SIG-M5 treated with dmso at 0.1 percent for 504 hours (cell line): ENCODE measurements around the gene ARL13B.
A peak's percentile ranks its signal among the peaks of the same experiment; 100 is the strongest.
"Not testable (repeated sequence)": the region's sequence is repeated elsewhere in the genome, so short reads cannot be mapped to it uniquely, and the experiment has no call there.

ENCODE experiments used
- DNase-seq: peaks from one replicate; lab custom pipeline; 2025; ENCODE audit not compliant: unreplicated experiment; lab: John Stamatoyannopoulos, UW

Gene ARL13B

DNA sequence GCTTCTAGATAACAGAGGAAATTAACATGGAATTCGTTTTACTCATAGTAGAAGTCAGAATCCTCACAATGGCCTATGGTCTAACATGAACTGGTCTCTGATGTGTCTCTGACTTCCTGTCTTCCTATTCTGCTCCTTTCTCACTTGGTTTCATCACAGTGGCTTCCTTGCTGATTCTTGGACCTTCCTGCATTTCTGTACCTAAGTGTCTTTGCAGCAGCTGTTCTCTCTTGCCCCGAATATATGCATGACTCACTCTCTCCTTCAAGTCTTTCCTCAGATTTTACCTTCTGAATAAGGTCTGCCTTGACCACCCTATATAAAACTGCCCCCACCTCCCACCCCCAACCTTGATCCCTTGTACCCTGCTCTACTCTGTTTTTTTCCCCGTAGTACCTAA, 14.1 kb downstream of the ARL13B start:
- DNase-seq, result no peak

DNA sequence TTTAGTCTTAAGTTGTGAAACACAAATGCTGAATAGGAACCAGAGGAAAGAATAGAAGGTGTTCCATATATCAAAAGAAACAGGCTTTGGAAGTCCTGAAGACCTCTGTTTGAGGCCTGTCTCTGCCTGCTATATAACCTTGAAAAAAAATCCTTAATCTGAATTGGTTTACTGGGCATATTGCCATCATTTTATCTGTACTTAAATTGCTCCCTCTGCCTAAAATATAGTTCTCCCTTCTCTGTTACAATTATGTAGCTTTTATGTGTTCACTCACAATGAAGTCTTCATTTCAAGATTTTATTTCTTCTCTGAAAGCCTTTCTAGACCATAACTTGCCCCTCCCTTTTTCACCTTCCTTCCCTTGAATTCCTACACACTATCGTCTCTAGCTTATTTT, 21.2 kb downstream of the ARL13B start:
- DNase-seq, result no peak

DNA sequence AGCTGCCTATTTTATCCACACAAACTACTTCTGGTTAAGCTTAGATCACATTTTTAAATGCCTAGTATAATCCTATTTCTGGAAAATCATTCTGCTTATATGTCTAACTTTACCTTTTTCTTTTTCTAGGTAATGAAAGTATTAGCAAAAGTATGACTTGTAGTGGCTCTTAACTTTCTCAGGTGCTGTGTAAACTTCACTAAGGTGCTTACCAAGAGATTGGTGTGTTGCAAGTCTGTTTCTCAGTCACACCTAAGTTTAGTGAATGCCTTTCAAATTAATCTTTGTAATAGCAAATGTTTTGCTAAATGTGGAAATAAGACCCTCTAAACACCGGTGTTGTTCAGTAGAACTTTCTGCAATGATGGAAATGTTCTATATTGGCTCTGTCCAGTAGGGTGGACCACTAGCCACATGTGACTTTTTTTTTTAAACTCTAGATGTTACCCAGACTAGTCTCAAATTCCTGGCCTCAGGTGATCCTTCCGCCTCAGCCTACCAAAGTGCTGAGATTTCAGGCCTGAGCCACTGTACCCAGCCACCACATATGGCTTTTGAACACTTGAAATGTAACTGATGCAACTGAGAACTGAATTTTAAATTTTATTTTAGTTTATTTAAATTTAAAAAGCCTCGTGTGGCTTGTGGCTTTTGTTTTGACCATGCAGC, 22.0 kb downstream of the ARL13B start:
- DNase-seq, result no peak

DNA sequence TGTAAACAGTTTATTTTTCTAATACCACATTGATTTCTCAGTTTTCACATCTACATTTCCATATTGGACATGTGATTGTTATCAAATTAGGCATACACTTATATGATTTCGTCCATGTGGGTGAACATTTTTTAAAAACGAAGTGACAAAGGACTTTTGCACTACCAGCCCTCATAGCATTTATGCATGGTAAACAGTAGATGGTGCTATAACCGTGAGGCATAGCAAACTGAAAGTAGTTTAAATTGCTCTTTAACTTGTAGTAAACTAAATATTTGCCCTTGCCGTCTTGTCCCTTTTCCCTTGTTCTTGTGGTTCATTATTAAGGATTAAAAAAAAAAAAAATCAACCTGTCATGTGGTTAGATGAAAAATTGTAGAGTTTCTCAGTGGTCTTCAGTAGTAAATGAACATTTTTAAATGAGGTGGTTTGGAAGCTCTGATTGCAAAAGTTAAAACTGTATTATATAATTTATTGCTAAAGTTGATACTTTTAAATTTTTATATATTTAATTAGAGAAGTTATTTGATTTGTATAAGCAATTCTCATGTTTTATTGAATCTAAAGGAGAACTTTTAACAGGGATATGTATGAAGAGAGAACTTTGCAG, 24.5 kb downstream of the ARL13B start:
- peak; percentile 56 for DNase-seq

DNA sequence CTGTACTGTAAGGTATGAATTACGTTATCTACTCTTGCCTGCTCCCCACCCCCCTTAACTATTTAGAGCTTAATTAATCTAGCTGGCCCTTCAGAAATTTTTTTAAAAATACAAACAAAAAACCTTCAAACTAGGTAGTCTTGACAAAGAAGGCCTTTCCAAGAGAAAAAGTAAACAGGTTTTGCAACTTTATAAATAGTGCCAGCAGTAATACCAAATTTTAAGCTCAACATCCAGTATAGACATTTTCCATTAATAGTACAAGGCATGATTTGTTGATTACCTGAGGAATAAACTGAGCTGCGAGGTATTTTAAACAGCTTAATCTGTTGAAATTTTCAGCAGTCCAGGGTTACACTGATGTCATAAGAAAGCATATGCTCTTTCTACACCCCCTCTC, 28.3 kb downstream of the ARL13B start:
- DNase-seq, result no peak

DNA sequence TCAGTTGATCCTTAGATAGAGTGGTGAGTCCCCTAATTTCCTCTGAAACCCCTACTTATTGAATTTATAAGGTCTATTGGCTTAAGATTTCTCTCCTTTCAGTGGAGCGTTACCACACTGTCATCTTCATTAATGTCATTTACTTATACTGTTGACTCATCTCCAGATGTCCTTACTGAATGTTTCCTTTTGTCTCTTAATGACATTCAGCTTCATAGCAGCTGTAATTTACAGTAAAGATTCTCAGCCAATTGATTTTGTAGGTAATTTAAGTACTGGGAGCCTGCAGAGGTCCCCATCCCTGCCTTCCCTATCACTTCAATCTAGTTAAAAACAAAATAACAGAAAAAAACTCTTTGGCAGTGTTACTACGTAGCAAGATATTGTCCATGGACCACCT, 29.7 kb downstream of the ARL13B start:
- DNase-seq, result no peak

DNA sequence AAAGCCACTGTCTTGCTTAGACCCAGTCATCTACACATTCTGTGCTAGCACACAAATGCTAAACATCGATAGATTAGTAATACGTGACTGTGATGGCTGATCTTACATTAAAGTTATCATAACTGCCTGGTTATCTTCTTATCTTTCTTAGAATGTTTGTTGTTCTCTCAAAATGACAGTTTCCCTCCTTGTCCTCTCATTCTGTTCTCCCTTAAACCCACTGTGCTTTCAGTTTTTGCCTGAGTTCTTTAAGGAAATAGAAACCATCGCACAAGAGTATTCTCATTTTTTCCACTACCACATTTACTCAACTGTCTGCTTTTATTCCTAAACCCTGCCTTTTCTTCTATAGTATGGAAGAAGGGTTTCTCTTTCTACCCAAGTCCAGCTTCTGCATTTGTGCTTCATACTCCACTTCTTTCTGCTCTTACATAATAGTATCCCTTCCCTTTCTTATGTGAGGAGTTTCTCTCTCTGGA, 31.3 kb downstream of the ARL13B start:
- peak; percentile 63 for DNase-seq

DNA sequence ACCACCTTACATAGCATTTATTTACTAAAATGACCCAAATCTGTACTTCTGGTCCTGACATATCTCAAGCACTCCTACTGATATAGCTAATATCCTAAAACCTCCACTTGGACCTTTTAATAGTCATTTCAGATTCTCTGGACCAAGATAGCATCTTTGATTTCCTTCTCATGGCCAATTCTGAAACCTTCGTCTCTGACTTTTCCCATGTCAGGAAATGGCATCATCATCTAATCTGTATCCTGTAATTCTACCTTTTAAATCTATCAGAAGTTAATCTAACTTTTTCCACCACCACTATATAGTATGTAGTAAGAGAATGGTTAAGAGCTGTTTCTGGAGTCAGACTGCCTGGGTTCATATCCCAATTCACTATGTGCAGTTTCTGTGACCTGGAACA, 32.2 kb downstream of the ARL13B start:
- DNase-seq, result no peak

DNA sequence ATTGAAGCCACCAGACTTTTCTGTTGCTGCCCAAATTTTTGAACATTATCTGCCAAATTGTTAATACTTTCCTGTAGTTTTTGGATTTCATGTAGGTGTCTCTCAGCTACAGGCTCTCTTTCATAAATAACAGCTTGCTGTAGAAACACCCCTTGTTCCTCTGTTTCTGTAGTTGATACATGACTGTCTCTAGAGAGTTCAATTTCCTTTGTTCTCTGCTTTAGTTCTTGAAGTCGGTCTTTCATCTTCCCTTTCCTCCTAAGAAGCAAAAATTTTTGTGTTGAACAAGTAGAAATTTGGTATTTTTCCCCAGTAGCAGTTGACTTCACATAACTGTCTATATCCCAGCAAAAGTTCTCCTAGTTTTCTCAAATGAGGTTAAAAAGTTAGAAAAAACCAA, 35.1 kb downstream of the ARL13B start:
- DNase-seq, result no peak

DNA sequence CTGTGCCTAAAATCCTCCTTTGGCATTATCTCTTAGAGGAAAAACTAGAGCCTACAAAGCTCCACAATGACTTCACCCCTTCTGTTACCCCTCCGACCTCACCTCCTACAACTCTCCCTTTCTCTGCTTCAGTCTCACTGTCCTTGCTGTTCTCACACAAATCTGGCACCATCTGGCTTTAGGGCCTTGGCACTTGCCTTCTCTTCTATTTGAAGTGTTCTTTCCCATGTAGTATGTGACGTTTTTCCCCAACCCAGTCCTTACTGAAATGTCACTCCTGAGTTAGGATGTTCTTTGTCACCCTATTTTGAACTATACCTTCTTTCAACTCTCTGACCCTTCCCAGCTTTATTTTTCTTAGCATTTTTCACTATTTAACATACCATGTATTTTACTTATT, 39.7 kb downstream of the ARL13B start:
- no peak for DNase-seq

DNA sequence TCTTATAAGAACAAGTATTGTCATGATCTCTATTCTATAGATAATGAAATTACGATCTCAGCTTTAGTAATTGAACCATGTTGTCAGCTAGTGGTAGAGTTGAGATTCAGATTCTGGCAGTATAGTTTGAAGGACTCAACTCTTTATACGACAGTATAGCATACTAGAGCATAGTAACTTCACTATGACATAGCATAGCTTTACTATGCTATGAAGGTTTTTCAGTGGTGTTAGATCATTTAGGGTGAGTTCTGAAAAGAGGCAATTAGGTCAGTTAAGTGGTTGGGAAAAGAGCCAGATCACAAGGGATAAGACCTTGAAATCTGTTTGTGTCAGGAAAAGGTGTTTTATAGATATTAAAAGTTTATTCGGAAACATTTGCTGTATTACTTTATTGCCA, 40.3 kb downstream of the ARL13B start:
- DNase-seq, result no peak

DNA sequence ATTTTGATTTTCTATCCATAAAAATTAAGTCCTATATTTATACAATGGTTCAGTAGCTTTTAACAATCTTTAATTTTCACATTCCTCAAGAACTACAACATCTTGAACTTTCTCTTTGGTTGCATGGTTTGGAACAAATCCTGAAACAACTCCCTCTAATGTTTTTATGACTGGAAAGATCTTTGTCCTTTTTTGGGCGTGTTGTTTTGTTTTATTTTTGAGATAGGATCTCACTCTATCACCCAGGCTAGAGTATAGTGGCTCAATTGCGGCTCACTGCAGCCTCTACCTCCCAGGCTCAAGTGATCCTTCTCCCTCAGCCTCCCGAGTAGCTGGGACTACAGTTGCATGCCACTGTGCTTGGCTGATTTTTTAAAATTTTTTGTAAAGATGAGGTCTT, 44.4 kb downstream of the ARL13B start:
- DNase-seq, result no peak

DNA sequence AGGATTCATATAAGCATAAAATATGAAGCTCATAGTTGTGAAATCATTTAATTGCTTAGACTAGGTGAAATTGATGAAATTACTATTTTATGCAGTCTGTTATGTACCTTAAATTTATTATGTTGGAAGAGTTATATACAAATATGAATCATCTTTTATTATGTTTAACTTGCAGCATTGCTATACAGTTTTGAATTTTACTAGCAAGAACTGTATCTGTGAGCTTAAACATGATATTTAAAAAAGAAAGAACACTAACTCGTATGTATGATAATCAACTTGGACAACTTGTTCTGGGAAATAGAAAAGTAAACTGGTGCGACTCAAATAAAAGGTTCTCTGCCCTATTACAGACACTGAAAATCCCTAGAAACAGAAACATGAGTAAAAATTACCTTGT, 46.7 kb downstream of the ARL13B start:
- no peak for DNase-seq

DNA sequence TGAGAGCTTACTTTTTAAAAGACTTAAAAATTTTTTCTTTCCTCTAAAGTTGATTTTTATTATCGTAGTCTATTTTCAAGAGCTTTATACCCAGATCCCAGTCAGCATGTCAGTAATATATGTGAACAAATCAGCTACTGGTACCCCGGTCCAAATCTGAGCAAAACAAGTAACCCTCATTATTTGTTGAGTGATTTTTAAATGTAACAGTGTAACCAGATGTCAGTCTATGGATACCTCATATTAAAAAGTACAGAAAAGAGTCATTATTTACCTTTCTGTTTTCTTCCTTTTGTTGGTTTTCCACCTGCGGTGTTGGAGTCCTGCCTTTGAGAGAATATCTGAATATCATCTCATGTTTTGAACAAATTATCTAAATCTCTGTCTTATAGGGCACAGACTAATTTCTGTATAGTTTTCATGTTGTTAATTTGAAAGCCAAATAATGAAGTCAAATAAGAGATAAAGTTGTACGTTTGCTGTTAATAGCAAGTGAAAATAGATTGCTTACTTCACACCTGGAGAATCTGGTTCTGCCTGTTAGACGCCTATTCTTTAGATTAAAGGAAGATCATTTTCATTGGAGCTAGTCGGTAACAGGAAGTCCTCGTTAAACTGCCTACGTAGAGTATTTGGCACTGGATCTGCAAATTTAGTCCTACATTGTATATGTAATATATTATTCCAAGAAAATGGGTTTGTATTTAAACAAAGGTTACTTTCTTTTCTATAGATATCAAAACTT, 48.3 kb downstream of the ARL13B start, which contains the start of gene STX19:
STX19 (minus strand) TSS at position 505 of the 745 bp plus-strand sequence. CDS start 13,328 bp downstream, outside the sequence.
- peak; percentile 6 for DNase-seq

DNA sequence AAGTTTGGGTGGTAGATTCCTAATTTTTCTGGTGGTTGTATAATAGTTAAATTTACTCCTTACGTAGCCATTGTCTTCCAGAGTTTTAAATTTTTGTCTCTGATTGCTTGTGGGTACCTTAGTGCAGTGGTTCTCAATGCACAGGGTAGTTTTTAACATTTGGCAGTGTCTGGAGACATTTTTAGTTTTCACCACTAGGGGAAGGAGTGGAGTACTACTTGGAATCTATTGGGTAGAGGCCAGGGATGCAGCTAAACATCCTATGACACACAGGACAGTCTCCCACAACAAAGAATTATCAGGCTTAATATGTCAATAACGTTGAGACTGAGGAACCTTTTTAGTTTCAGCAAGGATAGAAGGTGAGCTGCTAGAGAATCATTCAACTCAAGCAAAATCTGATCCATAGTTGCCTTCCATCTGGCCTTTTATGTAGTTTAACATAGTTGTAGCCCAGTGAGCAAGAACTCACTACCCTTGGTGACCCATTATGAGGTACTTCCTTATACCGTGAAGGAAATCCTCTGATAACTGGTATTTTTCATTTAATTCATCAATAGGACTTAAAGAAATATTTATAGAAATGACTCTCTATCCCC, 57.1 kb downstream of the ARL13B start:
- peak; percentile 5 for DNase-seq

DNA sequence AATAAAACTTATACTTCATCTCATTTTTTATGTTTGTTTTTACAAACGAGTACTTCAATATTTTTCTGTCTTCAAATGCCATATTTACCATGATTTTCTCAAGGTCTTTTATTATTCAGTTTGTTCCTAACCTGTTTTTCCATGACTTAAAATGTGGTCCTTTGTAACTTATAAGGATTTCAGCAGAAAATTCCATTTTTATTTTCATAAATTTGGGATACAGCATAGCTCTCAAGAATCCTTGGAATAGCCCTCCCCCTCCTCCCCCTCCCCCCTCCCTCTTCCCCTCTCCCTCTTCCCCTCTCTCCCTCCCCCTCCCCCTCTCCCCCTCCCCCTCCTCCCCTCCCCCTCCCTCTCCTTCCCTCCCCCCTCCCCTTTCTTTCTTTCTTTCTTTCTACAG, 63.3 kb downstream of the ARL13B start:
- DNase-seq, result no peak

DNA sequence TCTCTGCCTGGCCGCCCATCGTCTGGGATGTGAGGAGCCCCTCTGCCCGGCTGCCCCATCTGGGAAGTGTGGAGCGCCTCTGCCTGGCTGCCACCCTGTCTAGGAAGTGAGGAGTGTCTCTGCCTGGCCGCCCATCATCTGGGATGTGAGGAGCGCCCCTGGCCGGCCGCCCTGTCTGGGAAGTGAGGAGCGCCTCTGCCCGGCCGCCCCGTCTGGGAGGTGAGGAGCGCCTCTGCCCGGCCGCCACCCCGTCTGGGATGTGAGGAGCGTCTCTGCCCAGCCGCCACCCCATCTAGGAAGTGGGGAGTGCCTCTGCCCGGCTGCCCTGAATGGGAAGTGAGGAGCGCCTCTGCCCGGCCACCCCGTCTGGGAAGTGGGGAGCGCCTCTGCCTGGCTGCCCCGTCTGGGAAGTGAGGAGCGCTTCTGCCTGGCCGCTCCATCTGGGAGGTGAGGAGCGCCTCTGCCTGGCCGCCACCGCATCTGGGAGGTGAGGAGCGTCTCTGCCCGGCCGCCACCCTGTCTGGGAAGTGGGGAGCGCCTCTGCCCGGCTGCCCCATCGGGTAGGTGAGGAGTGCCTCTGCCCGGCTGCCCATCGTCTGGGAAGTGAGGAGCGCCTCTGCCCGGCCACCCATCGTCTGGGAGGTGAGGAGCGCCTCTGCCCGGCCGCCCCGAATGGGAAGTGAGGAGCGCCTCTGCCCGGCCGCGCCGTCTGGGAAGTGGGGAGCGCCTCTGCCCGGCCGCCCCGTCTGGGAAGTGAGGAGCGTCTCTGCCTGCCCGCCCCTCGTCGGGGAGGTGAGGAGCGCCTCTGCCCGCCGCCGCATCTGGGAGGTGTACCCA, 64.4 kb downstream of the ARL13B start:
- DNase-seq, result not testable (repeated sequence)

DNA sequence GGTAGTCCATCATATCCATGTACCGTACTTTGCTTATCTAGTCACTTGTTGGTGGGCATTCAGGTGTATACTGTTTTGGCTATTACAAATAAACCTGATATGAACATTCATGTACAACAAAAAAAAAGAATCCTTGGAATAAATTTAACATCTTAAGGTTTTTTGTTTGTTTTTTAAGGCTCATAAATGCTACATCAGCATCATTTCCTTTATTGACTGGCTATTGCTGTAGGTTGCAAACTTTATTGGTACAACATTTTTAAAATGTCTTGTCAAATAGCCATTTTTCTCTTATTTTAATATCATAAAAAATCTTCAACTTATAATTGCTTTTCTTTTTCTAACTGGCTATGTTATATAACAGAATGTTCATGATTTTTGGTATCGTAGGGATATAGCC, 66.6 kb downstream of the ARL13B start:
- DNase-seq, result no peak

DNA sequence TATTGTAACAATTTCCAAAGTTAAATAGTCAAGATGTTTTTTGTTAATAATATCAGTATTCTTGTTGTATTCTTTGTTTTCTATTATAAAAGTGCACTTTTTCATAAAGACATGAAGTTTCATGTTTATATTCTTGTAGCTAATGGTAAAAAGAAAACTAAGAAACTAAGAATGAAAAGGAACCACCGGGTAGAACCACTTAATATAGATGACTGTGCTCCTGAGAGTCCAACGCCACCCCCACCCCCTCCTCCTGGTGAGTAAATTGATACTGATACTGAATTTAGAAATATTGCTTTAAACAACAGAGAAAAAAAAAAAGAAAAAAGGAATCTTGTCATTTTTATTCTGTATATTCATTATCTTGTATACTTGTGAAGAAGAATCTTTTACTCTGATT, 69.3 kb downstream of the ARL13B start:
- no peak for DNase-seq

DNA sequence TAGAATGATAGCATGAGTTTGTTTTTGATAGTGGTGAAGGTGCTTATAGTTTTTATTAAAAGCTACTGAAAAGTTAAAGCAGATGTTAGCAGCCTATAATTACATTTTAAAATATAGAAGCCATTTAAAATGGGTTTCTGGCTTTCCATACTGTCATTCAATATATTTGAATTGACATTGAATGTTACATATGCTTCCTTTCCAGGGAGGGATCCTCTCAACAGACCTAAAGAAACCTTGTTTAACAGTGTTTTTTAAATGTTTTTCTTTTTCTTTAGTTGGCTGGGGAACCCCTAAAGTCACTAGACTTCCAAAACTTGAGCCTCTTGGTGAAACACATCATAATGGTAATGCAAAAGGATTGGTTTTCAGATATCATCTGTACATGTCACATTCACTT, 70.6 kb downstream of the ARL13B start:
- DNase-seq, result no peak

DNA sequence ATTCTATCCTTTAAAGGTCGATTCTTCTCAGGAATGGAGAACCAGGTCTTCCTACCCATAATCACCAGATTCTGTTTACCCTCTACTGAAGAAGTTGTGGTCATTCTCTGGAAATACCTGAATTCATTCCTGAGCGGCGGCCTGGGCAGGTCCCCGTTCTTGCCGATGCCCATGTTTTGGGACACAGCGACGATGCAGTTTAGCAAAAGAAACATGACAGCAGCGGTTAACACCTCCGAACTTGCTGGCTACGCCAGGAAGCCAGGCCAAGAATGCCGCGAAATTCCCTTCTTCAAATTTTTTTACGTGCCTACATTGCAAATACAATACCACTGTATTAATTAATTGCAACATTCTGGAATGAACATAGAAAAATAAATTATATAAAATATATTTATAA, 81.3 kb downstream of the ARL13B start:
- no peak for DNase-seq
